Measurements from ENCODE around the gene RPS23. TPM values are rescaled to one million over a fixed set of nuclear protein-coding genes. Genes with fewer than 3 reads are reported as not detected.
A peak's percentile ranks its signal among the peaks of the same experiment; 100 is the strongest.

RPS23 gene
- total and polyA plus RNA-seq, 2 of the 8 experiments (the other 6 are each of a cell fraction or from before 2014, with no cell fraction given): 2,559 to 4,867 TPM

- peak; percentile 15 for TF ChIP-seq CHD7 (IDR thresholded peaks at IDR 0.05; ENCODE audit: insufficient replicate concordance, low read length)
- peak; percentile 70 for TF ChIP-seq ASH2L (IDR thresholded peaks at IDR 0.05; ENCODE audit: low read length)
- TF ChIP-seq KDM4A (IDR thresholded peaks at IDR 0.05; ENCODE audit: low read depth, low read length, severe bottlenecking): no peak
- TF ChIP-seq FOSL1 (IDR thresholded peaks at IDR 0.05; ENCODE audit: insufficient read depth, low read depth, low read length): no peak
- no peak for TF ChIP-seq BCL11A (IDR thresholded peaks at IDR 0.05; ENCODE audit: low read depth in 2 of 2, low read length in 2 of 2)
- TF ChIP-seq YY1 (IDR thresholded peaks at IDR 0.05; ENCODE audit: low read depth, low read length): no peak
- no peak for TF ChIP-seq PHF8 (conservative IDR thresholded peaks at IDR 0.05; ENCODE audit: low read depth, low read length)
- TF ChIP-seq CTBP2 (IDR thresholded peaks at IDR 0.05; ENCODE audit: borderline replicate concordance, insufficient read depth, insufficient read length, low read length): no peak
- TF ChIP-seq JUND (IDR thresholded peaks at IDR 0.05; ENCODE audit: low read length): no peak
- no peak for TF ChIP-seq RFX5 (IDR thresholded peaks at IDR 0.05; ENCODE audit: borderline replicate concordance, low read depth, low read length)
Measured at GRCh38 chr5:82274343-82275211, 3.6 kb downstream of the RPS23 start (continued).
